ENCODE measurements around the gene NCBP2L. TPM values are rescaled to one million over a fixed set of nuclear protein-coding genes. Genes with fewer than 3 reads are reported as not detected.

NCBP2L gene
- total RNA-seq, 2 experiments from 2014 or later, result not detected

GRCh38 chrX:107752714-107753113 lies 24.8 kb upstream of the NCBP2L start:
- H3K9me3 ChIP-seq (ENCODE audit: control insufficient read depth in 1 of 2, insufficient read depth in 1 of 2, low read length in 2 of 2), result no peaks in the 10 kb centered on the region
- intact Hi-C loops (cut with DNase I, micrococcal nuclease), result no loop called here
- no peaks in the 10 kb centered on the region for H3K9me3 Mint-ChIP-seq
- no peaks in the 10 kb centered on the region for H3K27me3 Mint-ChIP-seq
- no peaks in the 10 kb centered on the region for H3K27me3 ChIP-seq (ENCODE audit: control insufficient read depth in 1 of 2, insufficient read depth in 2 of 2, low read length in 2 of 2)
- no peaks in the 10 kb centered on the region for H3K36me3 ChIP-seq (ENCODE audit: insufficient read depth, low read length)
- H3K4me1 ChIP-seq (ENCODE audit: insufficient read depth, low read length), result peaks cover 3% of the 10 kb centered on the region
- POLR2A ChIA-PET, result interaction anchor here (2.6 kb wide), 1 partner anchor 11 kb away, joined by 9 read pairs; no protein-coding TSS in a partner anchor
- ATAC-seq (ENCODE audit: poor library complexity), result no peak
- no peak overlapping the region for H3K27ac Mint-ChIP-seq
- no peak overlapping the region for H3K4me3 Mint-ChIP-seq
- peaks cover 11% of the 10 kb centered on the region for H3K4me1 Mint-ChIP-seq (ENCODE audit: low read depth)
- no peak for DNase-seq
- CTCF ChIA-PET, result interaction anchor here (1.1 kb wide), 1 partner anchor 80 kb away, joined by 3 read pairs; no protein-coding TSS in a partner anchor
- H3K27ac ChIP-seq (ENCODE audit: low read depth in 1 of 2, low read length in 2 of 2), result no peak overlapping the region
- H3K36me3 Mint-ChIP-seq (ENCODE audit: low read depth), result no peaks in the 10 kb centered on the region
- no peak overlapping the region for H3K4me3 ChIP-seq (ENCODE audit: low read length)
- no peak for TF ChIP-seq CTCF (IDR thresholded peaks at IDR 0.05)

- intact Hi-C loops (cut with DNase I, micrococcal nuclease), result no loop called here
- no peak overlapping the region for H3K27ac ChIP-seq (ENCODE audit: low read depth in 1 of 2, low read length in 2 of 2)
- H3K4me1 ChIP-seq (ENCODE audit: insufficient read depth, low read length), result peaks cover 3% of the 10 kb centered on the region
- Mint-ChIP-seq H3K4me1 (ENCODE audit: low read depth) (peaks cover 15% of the 10 kb centered on the region), H3K27ac (no peak overlapping the region), H3K9me3 (no peaks in the 10 kb centered on the region), H3K27me3 (no peaks in the 10 kb centered on the region), H3K36me3 (ENCODE audit: low read depth) (no peaks in the 10 kb centered on the region), H3K4me3 (no peak overlapping the region)
- ChIA-PET CTCF (no interaction called here), POLR2A (interaction anchor here (2.6 kb wide), 1 partner anchor 11 kb away, joined by 9 read pairs; no protein-coding TSS in a partner anchor)
- TF ChIP-seq CTCF (IDR thresholded peaks at IDR 0.05), result no peak
- ATAC-seq (ENCODE audit: poor library complexity), result no peak
- DNase-seq, result peak in 1 of 14 experiments; percentile 12
- H3K36me3 ChIP-seq (ENCODE audit: insufficient read depth, low read length), result no peaks in the 10 kb centered on the region
- no peaks in the 10 kb centered on the region for H3K9me3 ChIP-seq (ENCODE audit: control insufficient read depth in 1 of 2, insufficient read depth in 1 of 2, low read length in 2 of 2)
- no peaks in the 10 kb centered on the region for H3K27me3 ChIP-seq (ENCODE audit: control insufficient read depth in 1 of 2, insufficient read depth in 2 of 2, low read length in 2 of 2)
- H3K4me3 ChIP-seq (ENCODE audit: low read length), result no peak overlapping the region
These were observed 24.3 kb upstream of the NCBP2L start for GRCh38 chrX:107753187-107753586.

- ChIA-PET CTCF (no interaction called here), POLR2A (no interaction called here)
- no peak overlapping the region for H3K4me3 ChIP-seq (ENCODE audit: low read length)
- H3K36me3 ChIP-seq (ENCODE audit: insufficient read depth, low read length), result no peaks in the 10 kb centered on the region
- H3K4me3 Mint-ChIP-seq, result no peak overlapping the region
- peaks cover 17% of the 10 kb centered on the region for H3K4me1 Mint-ChIP-seq (ENCODE audit: low read depth)
- TF ChIP-seq CTCF (IDR thresholded peaks at IDR 0.05), result no peak
- no peak overlapping the region for H3K27ac ChIP-seq (ENCODE audit: low read depth in 1 of 2, low read length in 2 of 2)
- H3K27me3 ChIP-seq (ENCODE audit: control insufficient read depth in 1 of 2, insufficient read depth in 2 of 2, low read length in 2 of 2), result no peaks in the 10 kb centered on the region
- ATAC-seq (ENCODE audit: poor library complexity) (no peak), DNase-seq (no peak)
- H3K27ac Mint-ChIP-seq, result peak overlapping the region; percentile 20
- H3K27me3 Mint-ChIP-seq, result no peaks in the 10 kb centered on the region
- H3K36me3 Mint-ChIP-seq (ENCODE audit: low read depth), result no peaks in the 10 kb centered on the region
- H3K4me1 ChIP-seq (ENCODE audit: insufficient read depth, low read length), result peaks cover 3% of the 10 kb centered on the region
- intact Hi-C loops (cut with DNase I, micrococcal nuclease), result no loop called here
- H3K9me3 Mint-ChIP-seq, result no peaks in the 10 kb centered on the region
- H3K9me3 ChIP-seq (ENCODE audit: control insufficient read depth in 1 of 2, insufficient read depth in 1 of 2, low read length in 2 of 2), result no peaks in the 10 kb centered on the region
These were observed 21.8 kb upstream of the NCBP2L start for GRCh38 chrX:107755721-107756120.

Measured in CD4-positive, alpha-beta T cell (primary cell).